Smooth muscle cell of the brain vasculature (primary cell): ENCODE results near the gene NBEAL2.

ENCODE experiments used
- DNase-seq: peaks from one replicate; pipeline ENCODE4 v3.0.0-alpha.2; 2012; ENCODE audit warnings: low read depth, low spot score

NBEAL2 gene

DNA sequence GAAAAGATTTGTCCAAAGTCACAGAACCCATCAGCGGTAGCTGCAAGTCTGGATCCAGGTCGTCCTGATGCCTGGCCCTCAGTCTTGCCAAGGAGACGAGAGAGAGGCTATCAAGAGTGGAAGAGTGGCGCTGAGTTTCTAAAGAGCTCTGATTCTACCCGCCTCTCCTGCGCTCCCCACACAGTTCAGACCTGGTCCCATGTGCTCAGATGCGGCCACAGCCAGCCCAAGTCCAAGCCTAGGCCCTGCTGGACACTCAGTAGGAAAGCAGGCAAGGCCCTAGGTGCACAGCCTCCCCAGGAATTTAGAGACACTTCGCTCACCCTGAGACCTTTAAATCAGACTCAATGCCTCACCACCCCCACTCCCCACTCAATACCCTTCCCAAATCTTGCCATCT lies 35.3 kb upstream of the NBEAL2 start:
- no peak for DNase-seq

DNA sequence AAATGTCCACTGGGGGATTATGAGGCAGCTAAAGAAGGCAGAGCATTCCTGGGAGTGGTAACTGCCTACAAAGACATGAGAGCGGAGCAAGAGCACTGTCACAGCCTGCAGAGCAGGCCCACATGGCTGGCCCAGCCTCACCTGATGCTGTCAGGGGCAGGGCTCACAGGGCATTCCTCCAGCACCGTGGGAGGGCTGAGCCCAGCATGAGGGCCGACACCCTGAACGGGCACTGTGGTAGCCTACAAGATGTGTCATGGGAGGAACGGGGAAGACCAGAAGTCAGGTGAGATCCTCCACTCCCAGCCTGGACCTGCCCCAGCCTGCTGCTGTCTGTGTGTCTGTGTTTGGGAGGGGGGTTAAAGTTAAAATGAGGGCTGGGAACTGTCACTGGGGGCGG lies 33.0 kb upstream of the NBEAL2 start:
- DNase-seq = no peak

DNA sequence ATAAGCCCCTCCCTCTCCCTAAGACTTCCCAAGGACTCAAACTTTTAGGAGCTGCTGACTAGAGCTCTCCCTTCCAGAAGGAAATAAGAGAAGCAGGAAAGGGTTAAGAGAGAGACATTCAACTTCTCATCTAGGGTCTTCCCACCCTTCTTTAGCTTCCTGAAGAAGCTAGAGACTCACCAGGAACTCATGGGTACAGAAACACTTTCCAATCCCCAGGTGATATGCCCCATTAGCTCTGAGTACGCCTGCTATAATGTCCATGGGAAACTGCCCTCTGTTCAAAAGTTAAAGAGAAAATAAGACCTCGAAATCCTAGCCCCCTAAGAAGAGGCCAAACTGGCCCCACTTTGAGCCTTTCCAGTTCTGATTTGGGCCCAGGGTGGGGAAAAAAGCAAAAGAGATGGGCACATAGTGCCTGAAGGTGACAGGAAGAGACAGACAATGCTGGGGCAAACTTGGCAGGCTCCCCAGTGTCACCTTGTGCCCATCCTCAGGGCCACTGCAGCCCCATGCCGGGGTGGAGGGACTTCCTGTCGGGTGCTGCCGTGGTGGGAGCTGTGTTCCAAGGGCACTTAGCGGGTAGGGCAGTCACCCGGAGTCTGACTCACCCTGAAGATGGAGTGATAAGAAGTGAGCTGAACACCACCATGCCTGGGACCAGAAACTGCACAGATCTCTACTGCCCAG lies 32.5 kb upstream of the NBEAL2 start:
- DNase-seq = no peak

DNA sequence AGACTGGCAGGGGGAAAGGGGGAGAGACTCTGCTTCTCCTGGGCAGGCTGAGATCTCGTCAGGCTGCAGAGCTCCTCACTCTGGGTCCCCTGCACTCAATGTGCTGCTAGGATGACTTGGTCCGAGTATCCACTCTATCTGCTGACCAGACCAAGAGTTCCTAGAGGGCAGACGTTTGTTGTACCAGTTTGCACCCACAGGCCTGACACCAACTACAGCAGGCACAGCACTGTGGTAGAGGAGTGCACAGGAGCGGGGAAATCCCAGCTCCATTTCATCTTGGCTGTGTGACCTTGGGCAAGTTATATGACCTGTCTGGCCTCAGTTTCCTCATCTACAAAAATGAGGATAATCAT lies 31.9 kb upstream of the NBEAL2 start:
- no peak for DNase-seq

DNA sequence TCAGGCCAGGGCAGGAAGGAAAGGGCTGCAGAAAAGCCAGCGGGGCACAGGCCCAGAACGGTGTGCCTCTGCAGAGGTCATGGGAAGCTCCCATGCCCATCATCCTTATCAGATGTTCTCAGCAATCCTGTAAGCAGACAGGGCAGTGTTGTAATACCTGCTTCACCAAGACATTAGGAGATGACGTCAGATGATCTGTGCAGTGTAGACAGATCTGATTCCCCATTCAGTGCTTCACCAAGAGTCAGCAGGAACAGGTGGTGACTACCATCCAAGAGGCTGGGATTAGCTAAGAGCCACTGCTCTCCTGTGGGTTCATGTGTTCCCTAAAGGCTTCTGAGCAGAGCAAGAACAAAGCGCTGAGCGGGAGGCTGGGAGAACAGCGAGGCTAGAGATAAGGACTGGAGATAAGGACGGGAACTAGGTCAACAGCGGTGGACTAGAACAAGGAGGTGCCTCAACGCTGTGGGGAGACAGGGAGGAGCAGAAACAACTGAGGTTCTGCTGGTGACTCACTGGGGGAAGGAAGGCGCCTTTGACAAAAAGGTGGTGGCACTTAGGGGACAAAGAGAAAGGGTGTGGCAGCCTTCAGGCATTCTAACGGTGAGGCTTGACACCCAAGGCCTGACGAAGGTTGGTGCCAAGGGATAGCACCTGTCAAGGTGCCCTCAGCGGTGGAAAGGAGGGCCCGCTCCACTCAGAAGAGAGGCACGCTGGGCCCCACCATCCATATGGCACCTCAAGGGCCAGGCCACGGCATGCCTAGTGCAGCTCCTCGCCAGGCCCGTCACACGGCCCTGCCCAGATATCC lies 31.3 kb upstream of the NBEAL2 start:
- no peak for DNase-seq

DNA sequence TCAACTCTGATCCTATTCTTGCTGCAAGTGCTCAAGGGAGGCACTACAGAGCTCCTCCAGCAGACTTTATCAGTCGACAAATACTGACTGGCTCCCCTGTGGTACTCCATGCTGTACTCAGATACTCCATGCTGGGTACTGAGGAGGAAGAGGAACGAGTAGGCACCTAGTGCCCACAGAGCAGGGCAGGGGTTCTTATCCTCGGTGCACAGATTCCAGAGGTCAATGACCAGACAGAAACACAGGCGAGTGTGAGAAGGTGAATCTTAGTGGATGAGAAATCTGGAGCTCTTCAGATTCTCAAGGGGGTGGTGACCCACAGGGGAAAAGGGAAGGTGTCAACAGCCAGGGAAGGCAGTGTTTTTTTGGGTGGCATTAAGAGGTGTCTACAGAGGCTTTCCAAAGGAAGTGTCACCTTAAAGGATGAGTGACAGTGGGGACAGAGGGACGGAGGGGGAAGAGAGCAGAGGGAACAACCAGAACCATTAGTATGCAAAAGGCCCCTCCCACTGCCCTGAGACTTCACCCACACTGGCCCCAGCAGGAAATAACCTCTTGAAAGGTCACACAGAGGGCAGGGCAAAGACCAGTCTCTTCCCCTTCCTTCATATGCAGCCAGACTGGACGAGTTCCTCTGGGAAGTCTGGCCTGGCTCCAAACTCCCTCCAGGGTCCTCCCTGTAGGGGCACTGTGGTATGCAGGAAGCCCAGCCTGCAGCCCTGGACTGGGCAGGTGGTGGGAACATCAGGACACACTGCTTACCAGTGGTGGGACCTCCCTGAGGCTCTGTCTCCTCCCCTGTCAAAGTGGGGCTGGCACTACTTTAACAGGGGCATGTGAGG lies 30.4 kb upstream of the NBEAL2 start:
- DNase-seq = no peak

DNA sequence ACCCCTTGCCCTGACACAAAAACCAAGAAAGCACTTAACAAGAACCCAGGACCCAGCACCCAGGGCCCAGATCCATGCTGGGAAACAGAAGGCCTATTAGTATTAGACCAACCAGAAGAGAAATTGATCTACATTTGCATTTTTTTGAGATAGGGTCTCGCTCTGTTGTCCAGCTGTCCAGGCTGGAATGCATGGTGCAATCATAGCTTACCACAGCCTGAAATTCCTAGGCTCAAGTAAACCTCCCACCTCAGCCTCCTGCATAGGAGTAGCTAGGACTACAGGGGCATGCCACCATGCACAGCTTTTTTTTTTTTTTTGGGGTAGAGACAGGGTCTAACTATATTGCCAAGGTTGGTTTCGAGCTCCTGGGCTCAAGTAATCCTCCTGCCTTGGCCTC lies 29.3 kb upstream of the NBEAL2 start:
- no peak for DNase-seq

DNA sequence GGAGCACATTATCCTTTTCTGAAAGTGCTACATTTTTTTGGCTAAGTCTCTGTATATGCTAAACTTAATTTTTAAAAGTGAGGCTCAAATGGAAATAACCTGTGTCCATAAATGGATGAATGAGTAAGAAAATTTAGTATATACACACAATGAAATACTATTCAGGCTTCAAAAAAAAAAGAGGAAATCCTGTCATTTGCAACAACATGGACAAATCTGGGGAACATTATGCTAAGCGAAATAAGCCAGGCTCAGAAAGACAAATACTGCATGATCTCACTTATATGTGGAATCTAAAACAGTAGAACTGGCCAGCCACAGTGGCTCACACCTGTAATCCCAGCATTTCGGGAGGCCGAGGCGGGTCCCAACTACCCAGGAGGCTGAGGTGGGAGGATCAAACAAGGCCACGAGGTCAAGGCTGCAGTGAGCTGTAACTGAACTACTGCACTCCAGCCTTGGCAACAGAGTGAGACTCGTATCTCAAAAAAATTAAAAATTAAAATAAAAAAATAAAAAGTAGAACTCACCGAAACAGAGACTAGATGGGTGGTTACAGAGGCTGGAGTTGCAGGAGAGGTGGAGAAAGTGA lies 28.7 kb upstream of the NBEAL2 start:
- DNase-seq = no peak

DNA sequence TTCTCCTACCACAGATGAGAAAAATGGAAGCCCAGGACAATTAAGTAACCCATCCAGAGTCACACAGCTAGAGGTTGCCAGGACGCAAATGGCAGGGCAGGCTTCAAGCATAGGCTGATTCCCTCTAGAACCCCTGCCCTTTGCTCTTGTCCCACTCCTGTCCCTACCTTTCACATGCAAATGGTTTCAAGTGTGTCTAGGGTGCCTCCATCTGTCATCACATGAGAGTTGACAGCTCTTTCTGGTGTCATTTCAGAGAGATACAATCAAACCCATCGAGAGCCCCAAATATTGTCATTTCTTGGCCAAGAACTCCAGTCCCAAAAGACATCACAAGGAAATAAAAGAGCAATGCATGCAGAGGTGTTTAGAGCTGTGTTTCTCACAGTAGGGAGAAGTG lies 26.7 kb upstream of the NBEAL2 start:
- no peak for DNase-seq

DNA sequence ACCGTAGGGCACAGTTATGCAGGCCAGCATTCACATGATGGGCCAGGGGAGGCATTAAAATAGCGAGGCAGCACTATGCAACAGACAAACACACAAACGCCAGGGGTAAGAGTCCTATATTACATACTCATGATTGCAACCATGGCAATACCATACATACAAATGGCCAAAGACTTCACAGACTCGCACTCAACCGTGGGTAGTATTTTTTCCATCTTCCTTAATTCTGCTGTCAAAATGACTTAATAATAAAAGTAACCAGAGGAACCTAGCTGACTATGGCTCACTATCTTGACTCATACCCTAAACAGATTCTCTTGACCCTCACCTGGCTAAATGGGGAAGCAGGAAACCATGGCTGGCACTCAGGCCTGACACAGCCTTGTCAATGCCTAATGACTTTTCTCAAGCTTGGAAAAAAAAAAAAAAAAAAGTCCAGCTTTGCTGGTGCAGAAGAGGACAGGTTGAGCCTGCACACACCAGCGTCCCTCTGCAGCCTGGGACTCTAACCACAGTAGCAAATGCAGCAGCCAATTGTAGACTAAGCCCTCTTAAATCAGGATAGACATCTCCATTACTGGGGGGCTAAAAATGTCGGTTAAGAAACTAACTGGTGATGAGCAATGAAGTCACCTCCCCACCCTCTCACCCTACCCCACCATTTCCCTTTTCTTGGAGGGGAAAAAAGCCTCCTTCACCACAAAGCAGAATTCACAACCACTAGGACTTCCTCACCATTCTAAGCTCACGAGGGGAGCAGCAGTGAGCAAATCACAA lies 26.0 kb upstream of the NBEAL2 start:
- no peak for DNase-seq

DNA sequence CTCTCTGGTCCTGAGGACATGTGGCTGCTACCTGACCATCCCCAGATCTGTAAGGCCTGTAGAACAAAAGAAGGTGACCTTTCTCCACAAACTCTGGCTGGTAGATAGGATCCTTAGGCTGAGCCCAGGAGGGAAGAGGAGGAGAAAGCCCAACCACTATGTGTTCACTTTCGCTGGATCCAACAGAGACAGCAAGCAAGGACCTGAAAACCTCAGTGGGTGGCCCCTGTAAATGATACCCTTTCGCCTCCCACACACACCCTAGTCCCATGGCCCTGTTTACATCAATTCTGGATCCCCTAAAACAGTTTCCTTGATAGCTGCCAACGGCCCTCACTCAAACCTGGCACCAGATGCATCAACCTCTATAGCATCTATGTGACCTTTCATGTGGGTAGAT lies 25.3 kb upstream of the NBEAL2 start:
- DNase-seq = no peak

DNA sequence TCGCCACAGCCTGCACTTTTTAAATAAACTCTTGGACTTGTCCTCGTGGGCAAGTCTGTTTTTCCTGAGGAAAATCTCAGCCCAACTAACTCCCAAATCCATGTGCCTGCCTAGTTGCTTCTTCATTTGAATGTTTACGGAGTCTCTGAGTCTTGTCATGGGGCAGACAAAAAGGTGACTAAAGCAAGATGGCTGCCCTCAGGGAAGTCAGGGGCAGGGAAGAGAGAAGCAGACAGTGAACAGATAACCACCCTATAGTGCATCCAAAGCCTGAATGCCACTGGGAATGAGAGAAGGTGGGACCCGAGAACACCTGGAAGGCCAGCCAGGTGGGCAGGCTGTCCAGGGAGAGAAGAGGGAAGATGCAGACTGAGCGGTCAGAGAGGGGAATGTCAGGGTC lies 24.3 kb upstream of the NBEAL2 start:
- DNase-seq = no peak

DNA sequence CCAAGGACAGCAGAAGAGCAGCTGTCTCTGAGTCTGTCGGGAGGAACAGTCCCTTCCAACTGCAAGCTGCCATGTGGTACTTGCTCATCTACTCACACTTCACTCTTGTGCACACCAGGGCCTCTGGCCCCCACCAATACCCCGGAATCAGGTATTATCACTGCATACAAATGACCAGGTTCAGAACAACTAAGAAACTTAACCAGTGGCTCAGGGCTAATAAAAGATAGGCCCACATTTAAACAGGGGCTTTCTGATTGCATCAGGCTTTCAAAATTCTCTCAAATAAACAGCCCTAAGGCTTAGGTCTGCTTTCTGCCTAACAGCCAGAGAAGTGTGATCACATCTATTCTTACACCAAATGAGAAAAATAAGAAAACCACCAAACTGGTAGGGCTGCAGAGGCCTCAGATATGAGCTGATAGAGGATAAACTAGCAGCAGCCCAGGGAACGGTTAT lies 23.6 kb upstream of the NBEAL2 start:
- no peak for DNase-seq

DNA sequence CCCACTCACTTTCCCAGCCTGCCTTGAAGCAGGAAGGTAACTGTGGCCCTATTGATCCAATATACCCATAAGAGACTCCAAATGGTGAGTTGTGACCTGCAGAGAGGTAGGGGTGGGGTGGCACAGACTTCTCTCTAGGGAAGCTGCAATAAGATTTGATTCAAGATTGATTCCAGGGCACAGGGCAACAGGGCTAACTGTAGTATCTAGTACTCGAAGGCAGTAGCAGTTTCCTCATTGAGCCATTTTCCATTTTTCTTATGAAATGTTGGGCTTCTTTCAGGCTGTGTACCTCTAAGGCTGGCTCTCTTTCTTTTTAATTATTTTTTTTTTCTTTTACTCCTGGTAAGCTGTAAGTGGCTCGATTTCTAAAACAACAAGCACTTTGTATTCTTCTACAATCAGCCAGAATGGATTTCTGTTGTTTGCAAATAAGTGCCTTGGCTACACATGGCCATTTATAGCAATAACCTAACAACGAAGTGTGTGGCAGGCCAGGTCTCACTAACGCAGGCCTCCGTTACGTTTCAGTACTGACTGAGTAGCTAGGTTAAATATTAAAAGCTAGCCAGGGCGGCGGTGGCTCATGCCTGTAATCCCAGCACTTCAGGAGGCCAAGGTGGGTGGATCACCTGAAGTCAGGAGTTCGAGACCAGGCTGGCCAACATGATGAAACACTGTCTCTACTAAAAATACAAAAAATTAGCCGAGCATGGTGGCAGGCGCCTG lies 22.2 kb upstream of the NBEAL2 start:
- DNase-seq = no peak

DNA sequence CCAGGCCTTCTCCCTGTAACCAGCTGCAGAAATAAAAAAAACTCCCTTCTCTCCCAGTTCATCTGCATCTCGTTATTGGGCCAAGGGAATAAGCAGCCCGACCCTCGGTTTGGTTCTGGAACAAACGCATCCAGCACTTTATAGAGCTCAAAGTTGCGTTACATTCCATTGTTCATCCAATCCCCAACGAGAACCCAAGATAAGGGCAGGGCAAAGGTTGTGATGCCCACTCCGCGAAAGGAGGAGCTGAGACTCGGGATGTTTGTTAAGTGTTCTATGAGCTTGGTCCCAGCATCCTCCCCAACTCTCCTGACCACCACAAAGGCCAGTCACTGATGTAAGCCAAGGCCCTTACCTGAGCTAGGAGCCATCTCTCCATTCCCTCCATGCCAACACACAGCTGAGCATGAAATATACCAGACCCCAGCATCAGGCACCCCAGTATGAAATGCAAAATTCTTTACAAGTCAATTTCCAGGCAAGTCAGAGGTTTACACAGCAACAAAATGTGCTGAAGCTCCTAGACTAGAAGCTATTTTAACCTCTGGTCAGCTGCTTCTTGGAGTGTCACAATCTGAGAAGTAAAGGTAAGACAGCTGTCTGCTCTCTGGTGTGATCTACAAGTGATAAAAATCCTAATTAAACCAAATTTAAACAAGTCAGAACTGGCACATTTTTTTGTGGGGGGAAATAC lies 20.9 kb upstream of the NBEAL2 start:
- DNase-seq = no peak

DNA sequence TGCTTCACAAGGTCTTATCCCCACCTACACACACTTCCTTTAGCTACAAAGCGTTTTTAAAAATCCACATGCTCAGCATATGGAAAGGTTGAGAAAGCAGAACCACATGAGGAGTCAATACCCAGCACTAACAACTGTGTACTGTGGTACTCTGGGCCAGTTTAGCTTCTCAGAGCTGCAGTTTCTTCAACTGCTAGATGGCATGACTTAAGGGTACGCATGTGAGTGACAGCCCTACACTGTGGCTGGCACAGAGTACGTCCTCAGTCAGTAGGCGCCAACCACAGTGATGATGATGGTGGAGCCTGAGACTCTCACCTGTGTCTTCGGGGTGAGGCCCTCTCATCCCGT lies 20.3 kb upstream of the NBEAL2 start:
- DNase-seq = no peak

DNA sequence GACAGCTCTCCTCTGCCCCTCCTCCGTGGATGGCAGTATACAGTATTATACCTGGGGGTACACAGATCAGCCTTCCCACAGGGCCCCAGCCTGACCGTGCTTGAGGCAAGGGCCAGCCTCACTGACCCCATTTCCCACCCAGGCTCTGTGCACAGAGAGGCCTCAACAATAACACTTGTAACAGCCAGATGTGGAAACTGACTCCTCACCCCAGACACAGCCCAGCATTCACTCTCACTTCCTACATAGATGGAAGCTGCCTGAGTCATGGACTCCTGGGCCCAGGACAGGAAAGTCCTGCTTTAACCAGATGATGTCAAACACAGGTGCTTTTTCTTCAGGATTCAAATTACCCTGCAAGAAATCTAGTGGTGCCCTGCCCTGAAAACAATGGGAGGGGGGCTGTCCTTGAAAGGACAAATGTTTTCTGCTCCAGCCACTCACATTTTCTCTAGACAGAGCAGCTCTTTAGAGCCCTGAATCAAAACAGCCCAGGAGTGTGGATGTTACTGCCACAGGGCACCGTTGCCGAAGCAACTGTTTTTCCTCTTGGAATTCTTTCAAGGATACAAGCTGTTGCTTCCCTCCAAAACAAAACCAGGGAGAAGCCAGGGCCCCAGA lies 19.3 kb upstream of the NBEAL2 start:
- no peak for DNase-seq

DNA sequence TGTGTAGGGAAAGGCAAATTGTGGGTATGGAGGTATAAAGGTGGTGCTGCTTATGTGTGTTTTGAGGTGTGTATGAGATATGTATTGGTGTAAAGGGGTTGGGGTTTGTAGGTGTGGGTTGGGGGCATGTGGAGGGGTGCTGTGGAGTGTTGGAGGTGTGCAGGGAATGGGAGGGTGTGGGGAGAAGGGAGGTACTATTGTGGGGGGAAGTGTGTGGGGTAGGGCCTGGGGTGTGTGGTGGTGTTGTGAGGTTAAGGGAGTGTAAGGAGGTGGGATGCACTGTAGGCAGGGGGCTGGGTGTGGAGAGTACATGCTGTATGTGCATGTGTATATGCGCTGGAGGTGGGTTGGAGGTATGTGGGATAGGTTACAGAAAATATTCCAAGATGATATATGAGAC lies 18.6 kb upstream of the NBEAL2 start:
- DNase-seq = no peak

DNA sequence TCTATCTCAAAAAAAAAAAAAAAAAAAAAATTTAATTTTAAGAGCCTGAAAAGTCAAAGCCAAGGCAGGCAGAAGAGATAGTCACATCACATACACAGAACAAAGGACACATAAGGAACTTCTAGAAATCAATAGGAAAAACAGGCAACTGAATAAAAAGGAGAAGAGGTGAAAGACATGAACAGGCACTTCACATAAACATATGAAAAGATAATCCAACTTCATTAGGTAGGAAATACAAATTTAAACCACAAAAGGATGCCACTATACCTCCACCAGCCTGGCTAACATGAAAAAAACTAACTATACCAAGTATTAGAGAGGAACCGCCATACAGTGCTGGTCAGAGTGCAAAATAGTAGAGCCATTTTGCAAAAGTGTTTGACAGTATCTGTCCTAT lies 17.0 kb upstream of the NBEAL2 start:
- DNase-seq = no peak

DNA sequence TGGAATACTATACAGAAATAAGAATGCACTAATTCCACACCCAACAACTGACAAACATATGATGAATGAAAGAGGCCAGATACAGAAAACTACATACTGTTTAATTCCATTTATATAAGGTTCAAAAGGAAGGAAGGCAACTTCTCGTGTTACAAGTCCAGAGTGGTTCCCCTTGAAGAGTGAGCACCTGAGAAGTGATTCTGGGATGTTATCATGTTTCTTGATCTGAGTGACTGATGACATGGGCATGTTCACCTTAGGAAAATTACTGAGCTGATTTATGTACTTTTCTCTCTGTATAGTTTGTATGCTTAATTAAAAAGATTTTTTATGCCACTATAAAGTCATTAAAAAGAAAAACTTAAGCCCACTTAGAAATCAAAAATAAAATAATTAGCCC lies 16.5 kb upstream of the NBEAL2 start:
- no peak for DNase-seq
